GM04503 (cell line): ENCODE results near the gene RAB11FIP3.
"Not testable (repeated sequence)": the region's sequence is repeated elsewhere in the genome, so short reads cannot be mapped to it uniquely, and the experiment has no call there.

Experiments used
- DNase-seq: peaks from one replicate; pipeline ENCODE4 v3.0.0-alpha.2; 2012; ENCODE audit warnings: low read depth

Gene RAB11FIP3

GRCh38 chr16:425082-425718 lies at the start of gene RAB11FIP3:
Gene RAB11FIP3 (plus strand): TSS chr16:425649. CDS start chr16:426007, 358 bp downstream.
- peak; percentile 20 for DNase-seq

GRCh38 chr16:375927-376816 lies 49.3 kb upstream of the RAB11FIP3 start:
- no peak for DNase-seq

- no peak for DNase-seq
These were observed 48.5 kb upstream of the RAB11FIP3 start for GRCh38 chr16:376817-377418.

- no peak for DNase-seq
These were observed 48.0 kb upstream of the RAB11FIP3 start for GRCh38 chr16:377419-377951.

- not testable (repeated sequence) for DNase-seq
These were observed 47.2 kb upstream of the RAB11FIP3 start for GRCh38 chr16:378113-378820.

- DNase-seq: no peak
These were observed 46.6 kb upstream of the RAB11FIP3 start for GRCh38 chr16:378821-379182.

- no peak for DNase-seq
These were observed 46.1 kb upstream of the RAB11FIP3 start for GRCh38 chr16:379183-379960.

GRCh38 chr16:379961-380761 lies 45.3 kb upstream of the RAB11FIP3 start:
- DNase-seq: no peak

- DNase-seq: no peak
These were observed 44.8 kb upstream of the RAB11FIP3 start for GRCh38 chr16:380762-381011.

- DNase-seq: no peak
These were observed 44.2 kb upstream of the RAB11FIP3 start for GRCh38 chr16:381012-381788.

GRCh38 chr16:381789-382717 lies 43.4 kb upstream of the RAB11FIP3 start, which contains the start of gene PGAP6:
Gene PGAP6 (minus strand): TSS chr16:381978. CDS start chr16:381821, 157 bp downstream.
- DNase-seq: no peak

- DNase-seq: no peak
These were observed 42.0 kb upstream of the RAB11FIP3 start for GRCh38 chr16:383326-384051.

GRCh38 chr16:386641-387156 lies 38.8 kb upstream of the RAB11FIP3 start:
- no peak for DNase-seq

GRCh38 chr16:387761-388666 lies 37.4 kb upstream of the RAB11FIP3 start:
- not testable (repeated sequence) for DNase-seq

- no peak for DNase-seq
These were observed 36.1 kb upstream of the RAB11FIP3 start for GRCh38 chr16:389352-389751.

GRCh38 chr16:391885-392335 lies 33.5 kb upstream of the RAB11FIP3 start:
- no peak for DNase-seq
